HG02588 (cell line): Measurements from ENCODE around the gene CRKL.
"Not testable (repeated sequence)": the region's sequence is repeated elsewhere in the genome, so short reads cannot be mapped to it uniquely, and the experiment has no call there.

ENCODE experiments used
- ATAC-seq: cut with Tn5 transposase; IDR thresholded peaks from one replicate; pipeline ENCODE4 v1.9.1; 2021; ENCODE audit warnings: mild to moderate bottlenecking, moderate library complexity; ENCODE audit not compliant: unreplicated experiment

The CRKL gene

GRCh38 chr22:20930435-20930834 lies 13.2 kb downstream of the CRKL start:
- not testable (repeated sequence) for ATAC-seq

- ATAC-seq, result no peak
Observed at GRCh38 chr22:20931126-20931654, 14.0 kb downstream of the CRKL start.

GRCh38 chr22:20933910-20934309 lies 16.7 kb downstream of the CRKL start:
- ATAC-seq, result no peak

GRCh38 chr22:20935049-20935448 lies 17.8 kb downstream of the CRKL start:
- not testable (repeated sequence) for ATAC-seq

- not testable (repeated sequence) for ATAC-seq
Observed at GRCh38 chr22:20935780-20936539, 18.8 kb downstream of the CRKL start.

GRCh38 chr22:20937031-20937793 lies 20.0 kb downstream of the CRKL start:
- no peak for ATAC-seq

- ATAC-seq, result no peak
Observed at GRCh38 chr22:20937794-20938671, 20.8 kb downstream of the CRKL start.

GRCh38 chr22:20939457-20940185 lies 22.4 kb downstream of the CRKL start:
- ATAC-seq, result not testable (repeated sequence)

GRCh38 chr22:20940186-20940651 lies 23.0 kb downstream of the CRKL start:
- ATAC-seq, result no peak

- no peak for ATAC-seq
Observed at GRCh38 chr22:20940904-20941385, 23.7 kb downstream of the CRKL start.

- not testable (repeated sequence) for ATAC-seq
Observed at GRCh38 chr22:20942203-20942902, 25.1 kb downstream of the CRKL start.

- ATAC-seq, result no peak
Observed at GRCh38 chr22:20943104-20943933, 26.1 kb downstream of the CRKL start.

GRCh38 chr22:20944042-20944441 lies 26.8 kb downstream of the CRKL start:
- no peak for ATAC-seq

GRCh38 chr22:20945578-20945934 lies 28.3 kb downstream of the CRKL start:
- no peak for ATAC-seq

GRCh38 chr22:20946080-20946986 lies 29.1 kb downstream of the CRKL start:
- no peak for ATAC-seq

- no peak for ATAC-seq
Observed at GRCh38 chr22:20946991-20947390, 29.8 kb downstream of the CRKL start.

- no peak for ATAC-seq
Observed at GRCh38 chr22:20948450-20948849, 31.2 kb downstream of the CRKL start.

GRCh38 chr22:20948989-20949388 lies 31.8 kb downstream of the CRKL start:
- no peak for ATAC-seq
